Neural cell (in vitro differentiated cells): ENCODE results near the gene RFTN1.

Source experiments
- EZH2 ChIP-seq: fragments of 200-600, 300-800 bp; shearing (Covaris generic), sonication (generic); IDR thresholded peaks from 2 replicates; pipeline ENCODE4 v1.6.1; 2014; ENCODE audit warnings: antibody characterized with exemption, low read length, borderline replicate concordance, mild to moderate bottlenecking; ENCODE audit not compliant: insufficient read depth, poor library complexity, severe bottlenecking
- POLR2AphosphoS5 ChIP-seq: IDR thresholded peaks from 2 replicates; pipeline ENCODE4 v1.6.1; 2012
- SMC3 ChIP-seq: fragments of 450-650 bp; conservative IDR thresholded peaks from 2 replicates; pipeline ENCODE4 v1.6.1; 2014; ENCODE audit warnings: antibody characterized with exemption, mild to moderate bottlenecking, moderate library complexity; ENCODE audit not compliant: poor library complexity
- TAF1 ChIP-seq: IDR thresholded peaks from 2 replicates; pipeline ENCODE4 v1.6.1; 2012; ENCODE audit warnings: low read depth
- TF ChIP-seq, protein P1 (sequence below): IDR thresholded peaks from 2 replicates; pipeline ENCODE4 v1.6.1; 2012; ENCODE audit warnings: borderline replicate concordance
- TF ChIP-seq, protein P2 (sequence below): fragments of 450-650 bp; IDR thresholded peaks from 2 replicates; pipeline ENCODE4 v1.5.1; 2014; ENCODE audit warnings: antibody characterized with exemption, mild to moderate bottlenecking, moderate library complexity; ENCODE audit not compliant: poor library complexity, severe bottlenecking

DNA sequence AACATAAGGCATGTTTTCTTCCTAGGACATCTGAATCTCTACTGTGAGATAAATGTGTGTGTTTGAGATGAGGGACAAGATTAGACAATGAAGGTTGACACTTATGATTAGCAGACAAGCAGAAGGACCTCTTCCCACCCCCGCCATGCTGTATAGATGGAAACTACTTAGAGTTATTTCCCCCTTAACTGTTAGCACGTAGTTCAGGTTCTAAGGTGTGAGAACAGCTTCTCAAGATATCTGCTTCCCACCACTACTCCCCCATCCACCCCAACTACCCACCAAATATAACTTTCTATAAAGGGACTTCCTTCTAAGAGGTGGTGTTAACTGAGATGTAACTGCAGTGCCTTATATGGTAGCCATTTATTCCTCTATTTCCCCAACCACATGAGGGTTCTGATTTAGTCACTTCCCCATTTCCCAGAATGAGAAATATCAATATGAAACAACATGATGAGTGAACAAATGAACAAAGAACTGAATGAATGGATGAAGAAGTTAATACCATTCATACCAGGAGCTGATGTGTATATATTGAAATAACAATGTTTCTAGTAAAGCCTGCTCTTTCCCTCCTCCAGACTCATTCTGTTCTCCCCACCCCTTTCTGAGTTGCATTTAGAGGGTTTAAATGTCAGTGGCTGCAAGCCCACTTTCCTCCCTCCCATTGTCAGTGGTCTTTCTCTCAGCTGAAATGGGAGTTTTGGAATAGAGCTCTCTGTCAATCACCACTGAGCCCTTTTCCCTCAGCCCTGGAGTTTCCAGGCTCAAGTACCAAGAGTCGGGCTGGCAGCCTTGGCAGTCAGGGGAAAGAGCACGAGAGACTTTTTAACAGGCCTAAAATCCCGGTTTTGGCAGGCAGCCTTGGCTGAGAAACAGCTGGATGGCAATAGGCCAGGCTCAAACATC lies 7.7 kb upstream of the RFTN1 start:
- TF ChIP-seq, protein P1, sequence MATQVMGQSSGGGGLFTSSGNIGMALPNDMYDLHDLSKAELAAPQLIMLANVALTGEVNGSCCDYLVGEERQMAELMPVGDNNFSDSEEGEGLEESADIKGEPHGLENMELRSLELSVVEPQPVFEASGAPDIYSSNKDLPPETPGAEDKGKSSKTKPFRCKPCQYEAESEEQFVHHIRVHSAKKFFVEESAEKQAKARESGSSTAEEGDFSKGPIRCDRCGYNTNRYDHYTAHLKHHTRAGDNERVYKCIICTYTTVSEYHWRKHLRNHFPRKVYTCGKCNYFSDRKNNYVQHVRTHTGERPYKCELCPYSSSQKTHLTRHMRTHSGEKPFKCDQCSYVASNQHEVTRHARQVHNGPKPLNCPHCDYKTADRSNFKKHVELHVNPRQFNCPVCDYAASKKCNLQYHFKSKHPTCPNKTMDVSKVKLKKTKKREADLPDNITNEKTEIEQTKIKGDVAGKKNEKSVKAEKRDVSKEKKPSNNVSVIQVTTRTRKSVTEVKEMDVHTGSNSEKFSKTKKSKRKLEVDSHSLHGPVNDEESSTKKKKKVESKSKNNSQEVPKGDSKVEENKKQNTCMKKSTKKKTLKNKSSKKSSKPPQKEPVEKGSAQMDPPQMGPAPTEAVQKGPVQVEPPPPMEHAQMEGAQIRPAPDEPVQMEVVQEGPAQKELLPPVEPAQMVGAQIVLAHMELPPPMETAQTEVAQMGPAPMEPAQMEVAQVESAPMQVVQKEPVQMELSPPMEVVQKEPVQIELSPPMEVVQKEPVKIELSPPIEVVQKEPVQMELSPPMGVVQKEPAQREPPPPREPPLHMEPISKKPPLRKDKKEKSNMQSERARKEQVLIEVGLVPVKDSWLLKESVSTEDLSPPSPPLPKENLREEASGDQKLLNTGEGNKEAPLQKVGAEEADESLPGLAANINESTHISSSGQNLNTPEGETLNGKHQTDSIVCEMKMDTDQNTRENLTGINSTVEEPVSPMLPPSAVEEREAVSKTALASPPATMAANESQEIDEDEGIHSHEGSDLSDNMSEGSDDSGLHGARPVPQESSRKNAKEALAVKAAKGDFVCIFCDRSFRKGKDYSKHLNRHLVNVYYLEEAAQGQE = no peak
- no peak for TF ChIP-seq EZH2
- no peak for TF ChIP-seq TAF1
- TF ChIP-seq, protein P2, sequence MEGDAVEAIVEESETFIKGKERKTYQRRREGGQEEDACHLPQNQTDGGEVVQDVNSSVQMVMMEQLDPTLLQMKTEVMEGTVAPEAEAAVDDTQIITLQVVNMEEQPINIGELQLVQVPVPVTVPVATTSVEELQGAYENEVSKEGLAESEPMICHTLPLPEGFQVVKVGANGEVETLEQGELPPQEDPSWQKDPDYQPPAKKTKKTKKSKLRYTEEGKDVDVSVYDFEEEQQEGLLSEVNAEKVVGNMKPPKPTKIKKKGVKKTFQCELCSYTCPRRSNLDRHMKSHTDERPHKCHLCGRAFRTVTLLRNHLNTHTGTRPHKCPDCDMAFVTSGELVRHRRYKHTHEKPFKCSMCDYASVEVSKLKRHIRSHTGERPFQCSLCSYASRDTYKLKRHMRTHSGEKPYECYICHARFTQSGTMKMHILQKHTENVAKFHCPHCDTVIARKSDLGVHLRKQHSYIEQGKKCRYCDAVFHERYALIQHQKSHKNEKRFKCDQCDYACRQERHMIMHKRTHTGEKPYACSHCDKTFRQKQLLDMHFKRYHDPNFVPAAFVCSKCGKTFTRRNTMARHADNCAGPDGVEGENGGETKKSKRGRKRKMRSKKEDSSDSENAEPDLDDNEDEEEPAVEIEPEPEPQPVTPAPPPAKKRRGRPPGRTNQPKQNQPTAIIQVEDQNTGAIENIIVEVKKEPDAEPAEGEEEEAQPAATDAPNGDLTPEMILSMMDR = no peak
- TF ChIP-seq POLR2AphosphoS5 = no peak
- no peak for TF ChIP-seq SMC3
